ENCODE measurements around the gene SRXN1. TPM values are rescaled to one million over a fixed set of nuclear protein-coding genes. Genes with fewer than 3 reads are reported as not detected.

The SRXN1 gene
- polyA plus RNA-seq, 1 experiment: 64.6 TPM

- no peak for DNase-seq (ENCODE audit: low read depth, low spot score)
- H3K4me3 ChIP-seq (ENCODE audit: low read depth, low read length): no peak overlapping the region
- peaks cover 6% of the 10 kb centered on the region; the same call in 1 of the 2 replicates for H3K9me3 ChIP-seq (ENCODE audit: control insufficient read depth, insufficient read depth, low read length)
- ChIA-PET POLR2A (no interaction called here), CTCF (interaction anchor here (0.7 to 3.5 kb wide), 2 partner anchors 27 to 49 kb away, joined by 3 to 13 read pairs; no protein-coding TSS in a partner anchor)
- peaks cover 18% of the 10 kb centered on the region for H3K27me3 ChIP-seq (ENCODE audit: control insufficient read depth, insufficient read depth, low read length)
- TF ChIP-seq CTCF (IDR thresholded peaks at IDR 0.05; ENCODE audit: low read depth, low read length): no peak
- H3K27ac ChIP-seq (ENCODE audit: low read depth, low read length): no peak overlapping the region
These were observed 34.9 kb downstream of the SRXN1 start for GRCh38 chr20:617934-618690.

- H3K9me3 ChIP-seq (ENCODE audit: control insufficient read depth, insufficient read depth, low read length): peaks cover 6% of the 10 kb centered on the region
- peaks cover 33% of the 10 kb centered on the region for H3K27me3 ChIP-seq (ENCODE audit: control insufficient read depth, insufficient read depth, low read length)
- H3K4me3 ChIP-seq (ENCODE audit: low read depth, low read length): no peak overlapping the region
- no peak overlapping the region for H3K27ac ChIP-seq (ENCODE audit: low read depth, low read length)
- DNase-seq (ENCODE audit: low read depth, low spot score): no peak
- POLR2A ChIA-PET: no interaction called here
- no peak for TF ChIP-seq CTCF (IDR thresholded peaks at IDR 0.05; ENCODE audit: low read depth, low read length)
- CTCF ChIA-PET: interaction anchor here (0.5 to 3.5 kb wide), 3 partner anchors 30 to 137 kb away, joined by 3 to 13 read pairs (median 3); no protein-coding TSS in a partner anchor
These were observed 37.5 kb downstream of the SRXN1 start for GRCh38 chr20:615514-615913.

GRCh38 chr20:611843-612185 is 41.2 kb downstream of the SRXN1 start:
- H3K27ac ChIP-seq (ENCODE audit: low read depth, low read length): no peak overlapping the region
- no peak for TF ChIP-seq CTCF (IDR thresholded peaks at IDR 0.05; ENCODE audit: low read depth, low read length)
- DNase-seq (ENCODE audit: low read depth, low spot score): no peak
- H3K9me3 ChIP-seq (ENCODE audit: control insufficient read depth, insufficient read depth, low read length): no peaks in the 10 kb centered on the region; the same call in 1 of the 2 replicates
- ChIA-PET CTCF (no interaction called here), POLR2A (no interaction called here)
- H3K27me3 ChIP-seq (ENCODE audit: control insufficient read depth, insufficient read depth, low read length): peaks cover 49% of the 10 kb centered on the region
- H3K4me3 ChIP-seq (ENCODE audit: low read depth, low read length): no peak overlapping the region

GRCh38 chr20:611047-611842 is 41.8 kb downstream of the SRXN1 start:
- DNase-seq (ENCODE audit: low read depth, low spot score): no peak
- no peak for TF ChIP-seq CTCF (IDR thresholded peaks at IDR 0.05; ENCODE audit: low read depth, low read length)
- no peak overlapping the region for H3K4me3 ChIP-seq (ENCODE audit: low read depth, low read length)
- no peaks in the 10 kb centered on the region; the same call in 1 of the 2 replicates for H3K9me3 ChIP-seq (ENCODE audit: control insufficient read depth, insufficient read depth, low read length)
- H3K27me3 ChIP-seq (ENCODE audit: control insufficient read depth, insufficient read depth, low read length): peaks cover 51% of the 10 kb centered on the region
- H3K27ac ChIP-seq (ENCODE audit: low read depth, low read length): no peak overlapping the region
- ChIA-PET CTCF (interaction anchor here (0.7 kb wide), 1 partner anchor 50 kb away, joined by 3 read pairs; no protein-coding TSS in a partner anchor), POLR2A (no interaction called here)

Measured in AG04450 (cell line).